ENCODE data around the gene TNFRSF13B.

The TNFRSF13B gene

DNA sequence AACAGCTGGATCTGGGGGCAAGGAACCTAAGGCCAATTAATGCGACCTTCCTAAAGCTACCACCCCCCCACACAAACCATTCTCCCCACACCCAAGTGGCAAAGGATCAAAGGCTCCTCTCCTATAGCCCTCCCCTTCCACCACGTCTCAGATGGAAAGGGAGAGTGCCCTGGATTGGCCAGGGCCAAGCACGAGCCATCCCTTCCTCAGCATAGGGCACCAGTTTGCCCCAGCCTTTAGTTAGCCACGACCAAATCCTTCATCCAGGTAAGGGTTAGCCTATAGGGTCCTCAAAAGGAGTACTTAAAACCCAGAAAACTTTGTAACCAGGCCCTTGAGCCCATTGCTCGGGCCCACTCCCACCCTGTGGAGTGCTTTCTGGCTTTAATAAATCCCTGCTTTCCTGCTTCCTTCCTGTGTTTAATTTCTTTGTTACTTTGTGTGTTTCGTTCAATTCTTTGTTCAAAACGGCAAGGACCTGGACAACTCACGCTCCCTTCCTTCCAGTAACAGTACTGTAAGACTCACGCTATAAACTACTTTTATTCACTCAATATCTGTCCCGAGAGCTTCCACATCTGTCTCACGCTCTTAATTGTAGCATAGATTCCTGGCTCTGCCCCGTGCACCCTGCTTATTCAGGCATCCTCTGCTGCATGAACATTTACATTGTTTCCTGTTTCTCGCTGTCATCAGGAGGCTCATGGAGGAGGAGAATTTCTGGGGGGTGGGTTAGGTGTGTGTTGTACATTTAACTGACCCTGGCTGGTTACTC lies 62.3 kb downstream of the TNFRSF13B start:
- WGBS (ENCODE audit: extremely low coverage, insufficient coverage, insufficient read length), result no CpG with 5 or more reads among the region's 13 CpGs
- no peak for DNase-seq
- peak overlapping the region; percentile 26 for H2BK12ac ChIP-seq (ENCODE audit: low read length)
- H3K4me2 ChIP-seq (ENCODE audit: low read length), result no peak overlapping the region
- H4K12ac ChIP-seq (ENCODE audit: low read depth, low read length), result no peak overlapping the region
- no peak overlapping the region for H2BK5ac ChIP-seq (ENCODE audit: low read depth, low read length, poor library complexity)
- no peak overlapping the region for H3K14ac ChIP-seq (ENCODE audit: low read length)
- no peaks in the 10 kb centered on the region for H3K27me3 ChIP-seq (ENCODE audit: insufficient read depth, low read length)
- H3K36me3 ChIP-seq (ENCODE audit: control insufficient read depth in 1 of 2, insufficient read depth in 2 of 2, low read length in 2 of 2), result no peaks in the 10 kb centered on the region
- H2AK5ac ChIP-seq (ENCODE audit: low read length), result no peak overlapping the region
- H3K4me1 ChIP-seq (ENCODE audit: control insufficient read depth in 1 of 2, insufficient read depth in 2 of 2, low read length in 2 of 2), result peaks cover 2 to 10% of the 10 kb centered on the region in 2 experiments
- H2AFZ ChIP-seq (ENCODE audit: insufficient read depth, low read length, poor library complexity), result no peak overlapping the region
- no peak overlapping the region for H4K91ac ChIP-seq (ENCODE audit: low read depth, low read length)
- no peak overlapping the region for H3K4me3 ChIP-seq (ENCODE audit: low read depth, low read length)
- no peak overlapping the region for H3K9ac ChIP-seq (ENCODE audit: low read length)
- H3K23ac ChIP-seq (ENCODE audit: low read length), result no peak overlapping the region
- no peak overlapping the region for H3K18ac ChIP-seq (ENCODE audit: low read length)
- peak overlapping the region; percentile 30 for H2BK120ac ChIP-seq (ENCODE audit: insufficient read depth, low read length, poor library complexity)
- no peaks in the 10 kb centered on the region for H3K79me2 ChIP-seq (ENCODE audit: control insufficient read depth, insufficient read depth, low read length, poor library complexity)
- H3K9me3 ChIP-seq (ENCODE audit: insufficient read depth, low read depth, low read length), result no peaks in the 10 kb centered on the region
- H3K27ac ChIP-seq (ENCODE audit: low read depth, low read length), result no peak overlapping the region
- H3K79me1 ChIP-seq (ENCODE audit: low read length), result peaks cover 7% of the 10 kb centered on the region
- no peak overlapping the region for H4K8ac ChIP-seq (ENCODE audit: low read depth, low read length)
- H3K4ac ChIP-seq (ENCODE audit: low read depth, low read length), result no peak overlapping the region

DNA sequence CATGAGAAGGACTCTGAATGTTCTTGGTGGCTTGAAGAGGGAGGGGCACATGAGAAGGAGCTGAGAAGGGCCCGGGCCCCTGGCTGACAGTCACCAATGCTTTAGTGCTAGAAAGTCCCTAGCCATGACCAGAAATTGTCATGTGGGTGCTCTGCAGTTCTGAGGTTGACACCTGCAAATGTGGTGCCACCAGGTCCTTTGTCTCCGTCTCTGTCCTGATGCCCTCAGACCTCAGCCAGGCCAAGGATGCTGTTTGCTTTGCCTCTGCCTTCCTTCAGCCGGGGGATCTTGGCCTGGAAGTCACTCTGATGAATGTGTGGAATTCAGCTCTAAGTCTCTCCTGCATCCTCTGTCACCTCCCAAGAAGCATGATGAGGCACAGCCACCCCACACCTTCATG lies 63.6 kb downstream of the TNFRSF13B start:
- Histone ChIP-seq H4K8ac (ENCODE audit: low read depth, low read length) (no peak overlapping the region), H2BK12ac (ENCODE audit: low read length) (no peak overlapping the region), H3K14ac (ENCODE audit: low read length) (no peak overlapping the region), H3K79me2 (ENCODE audit: control insufficient read depth, insufficient read depth, low read length, poor library complexity) (no peaks in the 10 kb centered on the region), H3K27ac (ENCODE audit: low read depth, low read length) (no peak overlapping the region), H3K36me3 (ENCODE audit: control insufficient read depth in 1 of 2, insufficient read depth in 2 of 2, low read length in 2 of 2) (no peaks in the 10 kb centered on the region), H3K79me1 (ENCODE audit: low read length) (peaks cover 7% of the 10 kb centered on the region), H3K18ac (ENCODE audit: low read length) (no peak overlapping the region), H2BK120ac (ENCODE audit: insufficient read depth, low read length, poor library complexity) (no peak overlapping the region), H3K4me3 (ENCODE audit: low read depth, low read length) (no peak overlapping the region), H3K27me3 (ENCODE audit: insufficient read depth, low read length) (no peaks in the 10 kb centered on the region), H3K9me3 (ENCODE audit: insufficient read depth, low read depth, low read length) (no peaks in the 10 kb centered on the region), H2AK5ac (ENCODE audit: low read length) (no peak overlapping the region), H2AFZ (ENCODE audit: insufficient read depth, low read length, poor library complexity) (no peak overlapping the region), H4K12ac (ENCODE audit: low read depth, low read length) (no peak overlapping the region), H3K23ac (ENCODE audit: low read length) (no peak overlapping the region), H3K4ac (ENCODE audit: low read depth, low read length) (no peak overlapping the region), H2BK5ac (ENCODE audit: low read depth, low read length, poor library complexity) (no peak overlapping the region), H3K4me1 (ENCODE audit: control insufficient read depth in 1 of 2, insufficient read depth in 2 of 2, low read length in 2 of 2) (peaks cover 2 to 10% of the 10 kb centered on the region in 2 experiments), H3K4me2 (ENCODE audit: low read length) (no peak overlapping the region), H4K91ac (ENCODE audit: low read depth, low read length) (no peak overlapping the region), H3K9ac (ENCODE audit: low read length) (no peak overlapping the region)
- DNase-seq, result no peak
- WGBS (ENCODE audit: extremely low coverage, insufficient coverage, insufficient read length), result no CpG with 5 or more reads among the region's 3 CpGs

DNA sequence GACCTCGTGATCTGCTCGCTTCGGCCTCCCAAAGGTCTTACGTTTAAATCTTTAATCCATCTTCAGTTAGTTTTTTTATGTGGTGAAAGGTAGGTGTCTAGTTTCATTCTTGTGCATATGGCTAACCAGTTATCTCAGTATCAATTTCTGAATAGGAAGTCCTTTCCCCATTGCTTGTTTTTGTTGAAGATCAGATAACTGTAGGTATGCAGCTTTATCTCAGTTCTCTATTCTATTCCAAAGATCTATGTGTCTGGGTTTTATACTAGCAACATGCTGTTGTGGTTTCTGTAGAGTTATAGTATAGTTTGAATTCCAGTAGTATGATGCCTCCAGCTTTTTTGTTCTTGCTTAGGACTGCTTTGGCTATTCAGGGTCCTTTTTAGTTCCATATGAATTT lies 65.2 kb downstream of the TNFRSF13B start:
- no peak overlapping the region for H2AFZ ChIP-seq (ENCODE audit: insufficient read depth, low read length, poor library complexity)
- H3K36me3 ChIP-seq (ENCODE audit: control insufficient read depth in 1 of 2, insufficient read depth in 2 of 2, low read length in 2 of 2), result no peaks in the 10 kb centered on the region
- no peak overlapping the region for H3K27ac ChIP-seq (ENCODE audit: low read depth, low read length)
- no peaks in the 10 kb centered on the region for H3K27me3 ChIP-seq (ENCODE audit: insufficient read depth, low read length)
- no peak overlapping the region for H2BK120ac ChIP-seq (ENCODE audit: insufficient read depth, low read length, poor library complexity)
- no peak overlapping the region for H2BK12ac ChIP-seq (ENCODE audit: low read length)
- no peak overlapping the region for H3K18ac ChIP-seq (ENCODE audit: low read length)
- H3K14ac ChIP-seq (ENCODE audit: low read length), result no peak overlapping the region
- H3K9me3 ChIP-seq (ENCODE audit: insufficient read depth, low read depth, low read length), result no peaks in the 10 kb centered on the region
- H4K91ac ChIP-seq (ENCODE audit: low read depth, low read length), result no peak overlapping the region
- H4K12ac ChIP-seq (ENCODE audit: low read depth, low read length), result no peak overlapping the region
- no peak overlapping the region for H3K4ac ChIP-seq (ENCODE audit: low read depth, low read length)
- no peak overlapping the region for H3K4me2 ChIP-seq (ENCODE audit: low read length)
- no peak overlapping the region for H2BK5ac ChIP-seq (ENCODE audit: low read depth, low read length, poor library complexity)
- H3K79me2 ChIP-seq (ENCODE audit: control insufficient read depth, insufficient read depth, low read length, poor library complexity), result no peaks in the 10 kb centered on the region
- no CpG with 5 or more reads among the region's 4 CpGs for WGBS (ENCODE audit: extremely low coverage, insufficient coverage, insufficient read length)
- no peak overlapping the region for H2AK5ac ChIP-seq (ENCODE audit: low read length)
- DNase-seq, result peak; percentile 27 to 79
- H3K79me1 ChIP-seq (ENCODE audit: low read length), result peaks cover 7% of the 10 kb centered on the region
- peaks cover 2 to 7% of the 10 kb centered on the region in 2 experiments for H3K4me1 ChIP-seq (ENCODE audit: control insufficient read depth in 1 of 2, insufficient read depth in 2 of 2, low read length in 2 of 2)
- no peak overlapping the region for H3K4me3 ChIP-seq (ENCODE audit: low read depth, low read length)
- no peak overlapping the region for H4K8ac ChIP-seq (ENCODE audit: low read depth, low read length)
- no peak overlapping the region for H3K23ac ChIP-seq (ENCODE audit: low read length)
- H3K9ac ChIP-seq (ENCODE audit: low read length), result no peak overlapping the region

DNA sequence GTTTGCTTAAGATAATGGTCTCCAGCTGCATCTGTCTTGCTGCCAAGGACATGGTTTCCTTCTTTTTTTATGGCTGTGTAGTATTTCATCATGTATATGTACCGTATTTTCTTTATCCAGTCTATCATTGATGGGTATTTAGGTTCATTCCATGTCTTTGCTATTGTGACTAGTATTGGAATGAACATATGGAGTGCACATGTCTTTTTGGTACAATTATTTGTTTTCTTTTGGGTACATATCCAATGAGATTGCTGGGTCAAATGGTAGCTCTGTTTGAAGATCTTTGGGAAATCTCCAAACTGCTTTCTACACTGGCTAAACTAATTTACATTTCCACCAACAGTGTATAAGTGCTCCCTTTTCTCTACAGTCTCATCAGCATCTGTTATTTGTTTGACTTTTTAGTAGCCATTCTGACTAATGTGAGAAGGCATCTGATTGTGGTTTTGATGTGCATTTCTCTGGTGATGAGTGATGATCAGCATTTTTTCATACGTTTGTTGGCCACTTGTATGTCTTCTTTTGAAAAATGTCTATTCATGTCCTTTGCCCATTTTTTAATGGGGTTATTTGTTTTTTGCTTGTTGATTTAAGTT lies 66.2 kb downstream of the TNFRSF13B start:
- Histone ChIP-seq H3K9me3 (ENCODE audit: insufficient read depth, low read depth, low read length) (no peaks in the 10 kb centered on the region), H3K14ac (ENCODE audit: low read length) (no peak overlapping the region), H4K91ac (ENCODE audit: low read depth, low read length) (no peak overlapping the region), H3K9ac (ENCODE audit: low read length) (no peak overlapping the region), H2AFZ (ENCODE audit: insufficient read depth, low read length, poor library complexity) (no peak overlapping the region), H3K23ac (ENCODE audit: low read length) (no peak overlapping the region), H3K36me3 (ENCODE audit: control insufficient read depth in 1 of 2, insufficient read depth in 2 of 2, low read length in 2 of 2) (no peaks in the 10 kb centered on the region), H4K8ac (ENCODE audit: low read depth, low read length) (no peak overlapping the region), H2AK5ac (ENCODE audit: low read length) (no peak overlapping the region), H2BK120ac (ENCODE audit: insufficient read depth, low read length, poor library complexity) (no peak overlapping the region), H3K27me3 (ENCODE audit: insufficient read depth, low read length) (no peaks in the 10 kb centered on the region), H2BK5ac (ENCODE audit: low read depth, low read length, poor library complexity) (no peak overlapping the region), H4K12ac (ENCODE audit: low read depth, low read length) (no peak overlapping the region), H3K4ac (ENCODE audit: low read depth, low read length) (no peak overlapping the region), H2BK12ac (ENCODE audit: low read length) (no peak overlapping the region), H3K79me2 (ENCODE audit: control insufficient read depth, insufficient read depth, low read length, poor library complexity) (no peaks in the 10 kb centered on the region), H3K79me1 (ENCODE audit: low read length) (no peaks in the 10 kb centered on the region), H3K4me2 (ENCODE audit: low read length) (no peak overlapping the region), H3K27ac (ENCODE audit: low read depth, low read length) (no peak overlapping the region), H3K18ac (ENCODE audit: low read length) (no peak overlapping the region), H3K4me1 (ENCODE audit: control insufficient read depth in 1 of 2, insufficient read depth in 2 of 2, low read length in 2 of 2) (peaks cover 0 to 2% of the 10 kb centered on the region in 2 experiments), H3K4me3 (ENCODE audit: low read depth, low read length) (no peak overlapping the region)
- WGBS (ENCODE audit: extremely low coverage, insufficient coverage, insufficient read length), result no CpG with 5 or more reads among the region's 2 CpGs
- DNase-seq, result peak in 1 of 2 donors; percentile 69

Measured in trophoblast cell (in vitro differentiated cells and primary cell).